HEK293T (cell line): ENCODE measurements around the gene SCGB3A1.

Source experiments
- BHLHE40 ChIP-seq: fragments of 450-650 bp; IDR thresholded peaks from 2 replicates; pipeline ENCODE4 v1.6.1; 2016; ENCODE audit warnings: mild to moderate bottlenecking, moderate library complexity, borderline replicate concordance
- ELF4 ChIP-seq: fragments of 450-650 bp; IDR thresholded peaks from 2 replicates; pipeline ENCODE4 v1.6.1; 2017; ENCODE audit warnings: antibody characterized with exemption
- FOXM1 ChIP-seq: fragments of 450-650 bp; IDR thresholded peaks from 2 replicates; pipeline ENCODE4 v1.6.1; 2017; ENCODE audit warnings: mild to moderate bottlenecking, borderline replicate concordance
- L3MBTL2 ChIP-seq: fragments of 450-650 bp; conservative IDR thresholded peaks from 2 replicates; pipeline ENCODE4 v1.6.1; 2016; ENCODE audit warnings: mild to moderate bottlenecking
- NFRKB ChIP-seq: fragments of 450-650 bp; IDR thresholded peaks from 2 replicates; pipeline ENCODE4 v1.6.1; 2016; ENCODE audit warnings: mild to moderate bottlenecking, moderate library complexity
- SP1 ChIP-seq: fragments of 450-650 bp; IDR thresholded peaks from 2 replicates; pipeline ENCODE4 v1.6.1; 2017
- SUZ12 ChIP-seq: fragments of 450-650 bp; IDR thresholded peaks from 2 replicates; pipeline ENCODE4 v1.6.1; 2016; ENCODE audit warnings: mild to moderate bottlenecking
- TARDBP ChIP-seq: fragments of 450-650 bp; IDR thresholded peaks from 2 replicates; pipeline ENCODE4 v1.6.1; 2016
- ZNF384 ChIP-seq: fragments of 450-650 bp; IDR thresholded peaks from 2 replicates; pipeline ENCODE4 v1.6.1; 2016
- TF ChIP-seq, protein P1 (sequence below): fragments of 450-650 bp; IDR thresholded peaks from 2 replicates; pipeline ENCODE4 v1.6.1; 2016

GRCh38 chr5:180603076-180603594 lies 11.8 kb upstream of the SCGB3A1 start:
- no peak for TF ChIP-seq ELF4
- no peak for TF ChIP-seq BHLHE40
- no peak for TF ChIP-seq FOXM1
- no peak for TF ChIP-seq SP1
- TF ChIP-seq, protein P1, sequence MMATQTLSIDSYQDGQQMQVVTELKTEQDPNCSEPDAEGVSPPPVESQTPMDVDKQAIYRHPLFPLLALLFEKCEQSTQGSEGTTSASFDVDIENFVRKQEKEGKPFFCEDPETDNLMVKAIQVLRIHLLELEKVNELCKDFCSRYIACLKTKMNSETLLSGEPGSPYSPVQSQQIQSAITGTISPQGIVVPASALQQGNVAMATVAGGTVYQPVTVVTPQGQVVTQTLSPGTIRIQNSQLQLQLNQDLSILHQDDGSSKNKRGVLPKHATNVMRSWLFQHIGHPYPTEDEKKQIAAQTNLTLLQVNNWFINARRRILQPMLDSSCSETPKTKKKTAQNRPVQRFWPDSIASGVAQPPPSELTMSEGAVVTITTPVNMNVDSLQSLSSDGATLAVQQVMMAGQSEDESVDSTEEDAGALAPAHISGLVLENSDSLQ, result no peak
- no peak for TF ChIP-seq SUZ12
- TF ChIP-seq ZNF384, result no peak
- TF ChIP-seq NFRKB, result no peak
- no peak for TF ChIP-seq TARDBP
- TF ChIP-seq L3MBTL2, result no peak
